GM18873 (cell line): ENCODE measurements around the gene DRC3.
"Not testable (repeated sequence)": the region's sequence is repeated elsewhere in the genome, so short reads cannot be mapped to it uniquely, and the experiment has no call there.

Experiments
- ATAC-seq: cut with Tn5 transposase; IDR thresholded peaks from one replicate; pipeline ENCODE4 v1.9.1; 2021; ENCODE audit warnings: mild to moderate bottlenecking, moderate library complexity, moderate number of reproducible peaks; ENCODE audit not compliant: unreplicated experiment, low FRiP score

Gene DRC3

DNA sequence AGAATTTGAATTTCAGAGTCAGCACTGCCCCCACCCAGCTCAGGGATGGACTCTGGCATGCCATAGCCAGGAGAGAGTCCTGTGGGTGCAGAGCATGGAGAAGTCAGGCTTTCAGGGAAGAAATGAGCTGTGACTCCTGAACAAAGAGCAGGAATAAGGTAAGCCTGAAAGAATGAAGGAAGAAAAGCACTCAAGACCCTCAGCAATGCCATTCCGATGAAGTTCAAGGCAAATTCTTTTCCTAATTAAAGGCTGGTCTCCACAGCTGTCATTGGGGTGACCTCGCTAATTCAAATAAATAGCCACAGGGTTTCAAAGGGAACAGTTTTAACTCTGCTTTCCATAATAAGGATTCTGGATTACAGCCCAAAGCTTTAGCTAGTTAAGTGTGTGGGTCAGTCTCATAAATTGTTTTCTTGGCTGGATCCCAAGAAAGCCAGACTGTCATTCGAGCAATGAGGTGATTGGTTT is 32.2 kb upstream of the DRC3 start:
- no peak for ATAC-seq

DNA sequence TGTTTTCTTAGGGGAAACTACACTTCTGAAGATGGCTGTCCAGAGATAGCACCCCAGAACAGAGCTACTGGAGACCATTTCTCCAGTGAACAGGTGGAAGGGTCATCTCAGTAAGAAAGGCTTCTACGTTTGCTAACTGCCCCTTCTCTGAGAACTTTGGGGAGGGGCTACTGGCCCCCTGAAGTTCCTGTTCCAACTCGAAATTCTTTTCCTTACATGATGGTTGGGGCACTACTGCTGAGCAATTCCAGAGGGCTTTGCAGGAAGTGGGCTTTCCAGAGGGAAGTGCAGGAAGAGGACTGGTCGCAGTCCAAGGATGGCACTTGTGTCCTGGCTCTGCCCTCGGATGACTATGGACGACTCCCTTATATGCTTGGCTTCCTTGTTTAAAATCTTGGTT is 31.6 kb upstream of the DRC3 start:
- ATAC-seq, result no peak

DNA sequence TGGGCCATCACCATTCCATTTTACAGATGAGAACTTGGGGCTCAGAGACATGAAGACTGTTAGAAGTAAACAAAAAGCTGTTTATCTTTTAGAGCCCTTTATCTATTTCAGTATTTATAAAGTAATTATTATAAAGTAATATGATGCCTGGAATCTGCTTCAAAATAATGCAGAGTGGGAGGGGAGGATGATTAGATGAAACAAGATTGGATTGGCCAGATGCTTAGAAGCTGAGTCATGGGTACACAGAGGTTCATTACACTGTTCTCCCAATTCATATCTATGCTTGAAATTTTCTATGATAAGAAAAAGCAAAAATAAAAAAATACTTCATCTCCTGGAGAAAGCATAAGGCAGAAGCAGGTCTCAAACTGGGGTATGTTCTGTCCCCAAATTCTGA is 29.8 kb upstream of the DRC3 start:
- no peak for ATAC-seq

DNA sequence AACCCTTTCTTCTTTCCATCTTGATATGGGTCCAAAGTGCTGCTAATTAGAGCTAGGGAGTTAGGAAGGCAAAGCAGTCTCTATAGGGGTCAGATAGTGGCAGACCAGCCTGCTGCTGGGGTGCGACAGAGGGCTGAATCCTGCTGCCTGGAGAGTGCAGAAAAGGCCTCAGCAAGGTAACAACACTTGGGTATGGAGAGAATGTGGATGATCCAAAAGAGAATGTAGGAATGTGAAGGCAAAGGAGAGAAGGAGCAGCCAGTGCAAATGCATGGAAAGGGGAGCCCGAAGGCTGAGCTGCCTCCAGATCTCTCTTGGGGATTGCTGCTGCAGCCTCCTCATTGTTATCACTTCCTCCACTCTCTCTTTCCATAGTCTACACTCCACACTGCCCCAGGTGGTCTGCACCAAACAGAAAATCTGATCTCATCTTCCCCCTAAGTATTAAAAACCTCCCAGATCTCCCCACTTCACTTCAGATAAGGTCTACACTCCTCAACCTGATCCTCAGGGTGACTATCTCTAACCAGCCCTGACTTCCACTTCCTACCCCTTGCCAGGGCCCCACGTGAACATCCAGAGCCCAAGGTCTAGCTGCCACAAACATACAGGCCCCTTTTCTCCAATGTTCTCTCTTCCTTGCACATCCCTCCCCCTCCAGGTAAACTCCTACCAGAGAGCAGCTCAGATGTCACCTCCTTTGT is 29.2 kb upstream of the DRC3 start:
- no peak for ATAC-seq

DNA sequence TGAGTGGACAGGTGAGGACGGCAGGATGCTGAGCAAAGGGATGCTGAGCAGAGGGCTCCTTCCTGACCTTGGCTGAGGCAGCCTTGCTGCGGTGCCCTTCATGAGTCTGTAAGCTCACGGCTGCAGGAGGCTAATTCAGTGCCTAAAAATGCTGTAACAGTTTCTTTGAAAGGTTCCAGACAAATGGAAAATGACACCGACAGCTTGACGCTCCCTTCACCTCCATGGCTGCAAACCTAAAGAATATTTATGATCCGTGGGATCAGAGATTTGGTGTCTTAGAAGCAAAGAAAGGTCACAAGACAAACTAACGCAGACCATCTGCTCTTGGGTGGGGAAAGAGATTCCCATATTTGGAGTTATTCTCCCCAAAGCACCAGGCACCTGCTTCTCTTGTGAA is 28.4 kb upstream of the DRC3 start:
- ATAC-seq, result no peak

DNA sequence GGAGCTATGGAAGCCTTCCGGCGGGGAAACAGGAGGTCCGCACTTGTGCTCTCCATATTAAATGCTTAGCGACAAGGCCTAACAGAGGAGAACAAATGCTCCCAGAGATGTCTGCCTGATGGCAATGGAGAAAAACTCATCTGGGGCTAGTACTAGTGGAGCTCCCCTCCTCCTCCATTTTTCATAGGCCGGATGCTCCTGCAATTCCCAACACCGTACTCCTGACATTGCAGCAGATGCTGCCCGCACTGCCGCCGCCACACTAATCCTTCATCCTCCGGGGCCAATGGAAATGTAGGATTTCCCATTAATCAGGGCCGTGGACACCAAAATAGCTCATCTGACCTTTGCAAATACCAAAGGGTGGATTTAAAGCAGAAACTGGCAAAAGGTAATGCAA is 27.9 kb upstream of the DRC3 start:
- no peak for ATAC-seq

DNA sequence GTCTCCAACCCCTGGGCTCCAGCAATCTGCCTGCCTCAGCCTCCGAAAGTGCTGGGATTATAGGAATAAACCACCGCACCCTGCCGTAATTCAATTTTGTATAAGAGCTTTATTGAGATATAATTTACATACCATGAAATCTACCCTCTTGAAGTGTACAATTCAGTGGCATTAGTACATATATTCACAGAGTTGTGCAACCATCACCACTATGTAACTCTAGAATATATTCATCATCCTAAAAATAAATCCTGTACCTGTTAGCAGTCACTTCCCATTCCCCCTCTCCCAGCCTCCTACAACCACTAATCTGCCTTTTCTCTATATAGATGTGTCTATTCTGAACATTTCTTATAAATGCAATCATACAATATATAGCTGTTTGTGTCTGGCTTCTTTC is 26.6 kb upstream of the DRC3 start:
- ATAC-seq, result no peak

DNA sequence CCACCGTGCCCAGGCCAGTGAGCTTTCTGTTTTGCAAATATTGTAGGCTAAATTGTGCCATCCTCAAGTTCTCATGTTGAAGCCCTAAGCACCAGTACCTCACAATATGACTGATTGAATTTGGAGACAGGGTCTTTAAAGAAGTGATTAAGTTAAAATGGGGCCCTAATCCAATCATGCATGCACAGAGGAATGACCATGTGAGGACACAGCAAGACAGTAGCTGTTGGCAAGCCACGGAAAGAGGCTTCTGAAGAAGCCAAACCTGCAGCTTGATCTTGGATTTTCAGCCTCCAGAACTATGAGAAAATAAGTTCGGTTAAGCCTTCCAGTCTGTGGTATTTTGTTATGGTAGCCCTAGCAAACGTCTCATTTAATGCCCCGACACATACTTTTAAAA is 25.4 kb upstream of the DRC3 start:
- ATAC-seq, result no peak

DNA sequence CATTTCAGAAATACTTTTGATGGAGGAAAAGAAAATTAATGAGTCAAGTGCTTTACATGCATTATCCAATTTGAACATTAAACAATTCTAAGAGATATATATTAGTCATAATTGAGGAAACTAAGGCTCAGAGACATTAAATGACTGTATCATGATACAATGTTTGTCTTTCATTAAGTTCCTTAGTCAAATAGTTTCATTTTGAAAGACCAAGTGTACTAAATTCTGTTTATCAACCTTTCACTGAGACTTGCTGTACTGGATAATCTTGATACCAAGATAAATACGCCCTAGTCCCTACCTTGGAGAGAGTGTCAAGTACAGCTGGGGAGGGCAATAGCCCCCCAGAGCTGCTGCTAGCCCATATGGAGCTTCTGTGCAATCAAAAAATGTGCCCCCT is 24.7 kb upstream of the DRC3 start:
- no peak for ATAC-seq

DNA sequence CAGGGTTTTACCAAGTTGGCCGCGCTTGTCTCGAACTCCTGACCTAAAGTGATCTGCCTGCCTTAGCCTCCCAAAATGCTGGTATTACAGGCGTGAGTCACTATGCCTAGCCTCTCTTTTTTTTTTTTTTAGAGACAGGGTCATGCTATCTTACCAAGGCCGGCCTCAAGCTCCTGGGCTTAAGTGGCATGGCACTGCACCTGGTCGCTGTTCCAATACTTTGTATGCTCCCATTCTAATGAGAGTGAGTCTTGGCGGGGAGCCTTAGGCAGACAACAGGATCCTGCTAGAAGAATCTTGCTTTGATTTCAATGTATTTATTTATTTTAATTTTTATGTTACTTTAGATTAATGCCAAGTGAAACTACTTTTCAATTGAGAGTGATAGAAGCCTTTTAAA is 22.3 kb upstream of the DRC3 start:
- ATAC-seq, result no peak

DNA sequence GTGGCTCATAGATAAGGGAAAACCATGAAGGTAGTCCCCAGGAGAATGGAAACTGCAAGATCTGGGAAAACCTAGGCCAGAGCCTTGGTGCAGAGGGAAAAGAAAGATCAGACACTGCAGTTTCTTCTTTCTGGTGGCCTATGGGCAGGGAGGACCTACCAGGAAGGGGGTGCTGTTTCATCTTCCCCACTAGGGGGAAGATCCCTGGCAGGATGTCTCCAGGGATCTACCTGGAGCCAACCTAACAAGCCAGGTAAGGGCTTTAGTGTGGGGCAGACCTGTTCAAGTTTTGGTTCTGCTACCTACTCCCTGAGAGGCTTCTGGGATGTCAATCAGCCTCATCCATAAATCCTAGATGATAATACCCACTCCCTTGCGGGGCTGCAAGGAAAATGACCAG is 21.9 kb upstream of the DRC3 start:
- no peak for ATAC-seq

DNA sequence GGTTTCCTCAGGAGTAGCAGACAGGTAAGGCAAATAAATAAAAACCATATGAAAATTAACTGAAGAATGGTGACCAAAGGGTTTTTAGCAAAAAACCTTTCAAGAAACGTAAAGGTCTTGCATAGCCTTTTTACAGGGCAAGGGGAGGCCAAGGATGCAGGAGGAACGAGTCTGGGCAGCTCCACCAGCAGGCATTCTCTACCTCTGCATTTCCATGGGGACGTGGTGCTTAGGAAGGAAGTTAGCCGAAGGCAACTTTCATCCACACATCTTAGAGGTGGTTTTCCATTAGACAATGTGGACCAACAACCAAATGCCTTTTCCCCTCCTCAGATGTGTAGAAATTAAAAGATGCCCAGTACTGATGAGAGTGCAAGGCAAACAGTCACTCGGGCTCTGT is 21.1 kb upstream of the DRC3 start:
- ATAC-seq, result no peak

DNA sequence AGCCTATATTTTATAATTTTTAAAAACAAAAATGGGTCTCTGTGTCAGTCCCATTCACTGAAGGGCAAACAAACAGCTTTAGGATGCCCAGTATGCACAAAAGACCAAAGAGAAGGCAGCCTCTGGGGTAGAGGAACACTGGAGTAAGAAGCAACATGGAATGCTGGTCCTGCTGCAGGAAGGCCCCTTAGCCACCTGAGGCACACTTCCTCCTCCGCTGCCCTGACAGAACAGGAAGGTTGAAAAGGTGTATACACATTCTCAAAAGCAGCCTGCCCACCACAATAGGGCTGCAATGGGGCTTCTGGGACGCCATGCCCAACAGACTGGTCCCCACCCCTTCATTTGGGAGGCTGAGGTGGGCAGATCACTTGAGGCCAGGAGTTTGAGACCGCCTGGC is 20.0 kb upstream of the DRC3 start:
- no peak for ATAC-seq

DNA sequence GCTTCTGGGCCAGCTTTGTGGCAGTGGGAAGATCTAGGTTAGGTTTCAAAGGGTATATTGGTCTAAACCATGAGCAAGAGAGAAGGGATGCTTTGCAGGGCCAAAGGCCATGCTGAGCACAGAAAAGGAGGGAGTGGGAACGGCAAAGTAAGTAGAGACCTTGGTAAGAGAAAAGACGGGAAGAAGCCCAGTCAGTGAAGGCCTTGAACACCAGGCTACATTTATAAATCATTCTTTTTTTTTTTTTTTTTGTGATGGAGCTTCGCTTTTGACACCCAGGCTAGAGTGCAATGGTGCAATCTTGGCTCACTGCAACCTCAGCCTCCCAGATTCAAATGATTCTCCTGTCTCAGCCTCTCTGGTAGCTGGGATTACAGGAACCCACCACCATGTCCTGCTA is 18.6 kb upstream of the DRC3 start:
- ATAC-seq, result no peak

DNA sequence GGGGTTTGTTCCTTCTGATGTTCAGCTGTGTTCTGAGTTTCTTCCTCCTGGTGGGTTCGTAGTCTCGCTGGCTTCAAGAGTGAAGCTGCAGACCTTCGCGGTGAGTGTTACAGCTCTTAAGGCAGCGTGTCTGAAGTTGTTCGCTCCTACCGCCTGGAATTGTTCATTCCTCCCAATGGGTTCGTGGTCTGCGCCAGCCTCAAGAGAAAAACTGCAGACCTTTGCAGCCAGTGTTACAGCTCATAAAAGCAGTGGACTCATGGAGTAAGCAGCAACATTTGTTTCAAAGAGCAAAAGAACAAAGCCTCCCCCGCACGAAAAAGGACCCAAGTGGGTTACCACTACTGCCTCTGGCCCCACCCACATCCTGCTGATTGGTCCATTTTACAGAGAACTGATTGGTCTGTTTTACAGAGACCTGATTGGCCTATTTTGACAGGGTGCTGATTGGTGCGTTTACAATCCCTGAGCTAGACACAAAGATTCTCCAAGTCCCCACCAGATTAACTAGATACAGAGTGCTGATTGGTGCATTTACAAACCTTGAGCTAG is 16.8 kb upstream of the DRC3 start:
- not testable (repeated sequence) for ATAC-seq

DNA sequence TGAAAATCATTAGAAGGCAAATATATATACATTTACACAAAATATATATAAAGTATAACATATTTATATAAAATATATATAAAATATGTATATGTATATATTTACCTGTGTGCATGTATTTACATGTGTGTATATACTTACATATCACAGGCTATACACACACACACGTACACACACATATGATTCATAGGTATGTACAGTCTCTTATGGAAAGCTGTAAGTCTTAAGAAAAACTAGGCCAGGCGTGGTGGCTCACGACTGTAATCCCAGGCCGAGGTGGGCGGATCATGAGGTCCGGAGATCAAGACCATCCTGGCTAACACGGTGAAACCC is 15.1 kb upstream of the DRC3 start:
- ATAC-seq, result no peak

DNA sequence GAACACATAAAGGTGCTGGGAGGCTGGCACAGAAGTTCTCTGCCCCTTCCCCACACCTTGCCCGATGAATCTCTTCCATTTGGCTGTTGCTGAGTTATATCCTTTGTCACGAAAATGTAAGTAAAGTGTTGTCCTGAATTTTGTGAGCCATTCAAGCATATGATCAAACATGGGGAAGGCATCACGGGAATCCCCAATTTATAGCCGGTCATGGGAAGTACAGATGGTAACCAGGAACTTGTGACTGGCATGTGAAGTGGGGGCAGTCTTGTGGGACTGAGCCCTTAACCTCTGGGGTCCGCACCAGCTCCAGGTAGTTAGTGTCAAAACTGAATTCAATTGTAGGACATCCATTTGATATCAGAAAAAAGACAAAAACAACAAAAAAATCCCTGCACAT is 13.7 kb upstream of the DRC3 start:
- peak; percentile 2 for ATAC-seq

DNA sequence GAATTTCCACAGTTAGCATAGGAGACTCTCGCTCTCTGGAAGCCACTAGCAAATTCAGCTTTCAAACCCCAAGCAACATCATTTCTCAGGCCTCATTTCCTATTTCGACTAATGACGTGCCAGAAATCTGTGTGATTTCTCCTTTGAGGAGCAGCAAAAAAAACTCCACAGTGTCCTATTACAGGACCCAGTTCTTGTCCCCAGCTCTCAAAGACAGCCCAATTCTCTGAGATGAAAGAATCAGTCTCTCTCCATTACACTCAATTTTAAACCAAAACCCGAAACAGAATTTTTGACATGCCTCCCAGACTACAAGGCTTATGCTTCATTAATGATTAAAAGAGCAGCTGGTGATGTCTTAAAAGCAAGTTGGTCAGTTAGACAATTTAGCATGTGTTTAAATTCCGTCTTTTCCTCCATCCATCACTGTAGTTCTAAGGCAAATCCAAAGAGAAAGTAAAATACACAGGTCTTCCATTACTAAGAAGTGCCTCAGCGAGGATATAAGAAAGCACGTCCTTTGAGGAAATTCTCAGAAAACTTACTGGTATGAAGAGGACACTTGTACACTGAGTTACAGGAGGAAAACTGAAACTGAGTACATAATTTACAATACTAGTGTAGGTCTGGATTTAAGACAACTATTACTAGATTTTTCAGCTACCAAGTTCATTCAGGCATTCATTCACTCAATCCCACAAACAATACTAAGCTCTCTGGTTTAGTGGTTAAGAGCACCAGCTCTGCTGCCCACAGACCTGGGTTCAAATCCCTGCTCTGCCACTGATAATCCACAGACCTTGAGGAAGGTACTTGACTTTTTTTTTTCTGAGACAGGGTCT is 12.9 kb upstream of the DRC3 start:
- ATAC-seq, result peak; percentile 46

DNA sequence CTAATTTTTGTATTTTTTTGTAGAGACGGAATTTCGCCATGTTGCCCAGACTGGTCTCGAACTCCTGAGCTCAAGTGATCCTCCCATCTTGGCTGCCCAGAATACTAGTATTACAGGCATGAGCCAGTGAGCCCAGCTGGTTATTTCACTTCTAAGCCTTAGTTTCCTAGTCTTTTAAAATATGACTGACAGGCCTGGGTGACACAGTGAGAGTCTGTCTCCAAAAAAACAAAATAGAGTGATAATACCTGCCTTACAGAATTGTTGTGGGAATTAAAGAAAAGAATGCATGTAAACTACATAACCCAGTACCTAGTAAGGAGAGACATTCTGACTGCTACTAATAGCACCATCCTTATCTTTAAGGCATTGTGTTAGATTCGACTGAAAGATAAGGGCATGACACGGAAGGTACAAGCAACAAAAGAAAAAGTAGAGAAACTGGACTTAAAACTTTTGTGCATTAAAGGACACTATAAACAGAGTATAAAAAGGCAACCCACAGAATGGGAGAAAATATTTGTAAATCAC is 12.1 kb upstream of the DRC3 start:
- ATAC-seq, result no peak

DNA sequence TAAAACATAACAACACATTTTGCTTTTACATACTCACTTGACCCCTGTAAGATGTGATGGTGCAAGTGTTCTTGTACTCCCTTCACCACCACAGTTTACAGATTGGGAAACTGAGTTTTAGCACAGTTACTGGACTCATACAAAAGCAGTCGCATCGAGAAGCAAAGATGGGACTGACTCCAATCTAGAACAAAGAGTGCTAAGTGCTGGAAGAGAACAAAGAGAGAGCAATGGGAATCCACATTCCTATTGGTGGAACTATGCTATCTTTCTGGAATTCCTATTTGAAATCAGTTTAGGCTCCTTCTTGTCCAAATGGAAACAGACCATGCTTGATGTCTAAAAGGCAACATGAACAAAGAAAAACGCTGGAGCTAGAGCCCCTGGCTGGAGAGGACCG is 9.6 kb upstream of the DRC3 start:
- ATAC-seq, result no peak

DNA sequence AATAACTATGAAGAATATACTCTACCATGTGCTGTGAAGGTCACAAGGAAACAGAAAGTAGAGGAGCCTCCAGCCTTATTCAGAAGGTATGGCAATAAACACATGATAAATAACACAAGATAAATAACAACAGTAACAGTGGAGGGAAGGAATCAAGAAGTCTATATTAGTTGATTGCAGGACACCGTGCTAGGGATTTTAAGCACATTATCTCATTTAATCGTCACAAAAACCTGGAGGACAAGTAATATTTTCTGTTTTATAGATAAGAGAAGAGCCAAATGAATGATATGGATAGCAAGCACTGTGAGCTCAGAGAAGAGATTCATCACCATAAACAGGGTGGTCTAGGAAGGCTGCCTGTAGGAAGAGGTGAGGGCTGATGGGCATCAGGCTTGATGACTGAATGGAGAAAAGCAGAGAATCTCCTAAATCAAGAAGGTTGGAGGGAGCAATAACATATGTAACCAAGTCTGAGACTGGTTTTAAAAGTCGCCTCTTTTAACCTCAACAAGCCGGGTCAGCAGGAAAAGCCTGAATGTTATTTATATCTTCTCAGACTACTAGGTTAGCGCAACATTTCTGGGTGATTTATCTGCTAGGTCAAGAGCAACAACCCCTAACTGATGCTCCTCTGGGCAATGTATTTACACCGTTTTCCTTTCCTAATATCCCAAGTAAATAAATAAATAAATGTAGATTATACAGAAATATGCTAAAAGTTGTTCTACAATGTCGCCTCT is 8.8 kb upstream of the DRC3 start:
- no peak for ATAC-seq
